Measurements from ENCODE around the gene AMPH. TPM values are rescaled to one million over a fixed set of nuclear protein-coding genes. Genes with fewer than 3 reads are reported as not detected.

AMPH gene
- total RNA-seq, 4 donors from 2014 or later, result 3.5 to 37.0 (median 10.9) TPM

DNA sequence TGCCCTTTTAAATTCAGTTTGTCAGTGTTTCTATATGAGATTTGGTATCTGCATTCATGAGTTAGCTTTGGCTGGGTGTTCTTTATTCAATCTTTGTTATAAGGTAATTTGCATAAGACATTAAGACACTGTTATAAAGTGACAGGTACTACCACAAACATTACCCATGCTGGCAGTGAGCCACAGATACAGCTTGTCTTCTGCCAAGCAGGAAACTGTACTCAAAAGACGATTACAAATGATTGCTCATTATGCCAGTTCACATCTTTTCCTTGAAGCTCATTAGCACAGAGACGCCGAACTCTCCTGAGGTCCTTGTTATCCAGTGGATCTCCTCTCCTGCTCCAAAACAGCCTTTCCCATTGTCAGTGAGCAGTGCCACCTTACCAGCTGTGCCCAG is 30.4 kb downstream of the AMPH start:
- no peaks in the 10 kb centered on the region for H3K27me3 ChIP-seq
- TF ChIP-seq, protein P1, sequence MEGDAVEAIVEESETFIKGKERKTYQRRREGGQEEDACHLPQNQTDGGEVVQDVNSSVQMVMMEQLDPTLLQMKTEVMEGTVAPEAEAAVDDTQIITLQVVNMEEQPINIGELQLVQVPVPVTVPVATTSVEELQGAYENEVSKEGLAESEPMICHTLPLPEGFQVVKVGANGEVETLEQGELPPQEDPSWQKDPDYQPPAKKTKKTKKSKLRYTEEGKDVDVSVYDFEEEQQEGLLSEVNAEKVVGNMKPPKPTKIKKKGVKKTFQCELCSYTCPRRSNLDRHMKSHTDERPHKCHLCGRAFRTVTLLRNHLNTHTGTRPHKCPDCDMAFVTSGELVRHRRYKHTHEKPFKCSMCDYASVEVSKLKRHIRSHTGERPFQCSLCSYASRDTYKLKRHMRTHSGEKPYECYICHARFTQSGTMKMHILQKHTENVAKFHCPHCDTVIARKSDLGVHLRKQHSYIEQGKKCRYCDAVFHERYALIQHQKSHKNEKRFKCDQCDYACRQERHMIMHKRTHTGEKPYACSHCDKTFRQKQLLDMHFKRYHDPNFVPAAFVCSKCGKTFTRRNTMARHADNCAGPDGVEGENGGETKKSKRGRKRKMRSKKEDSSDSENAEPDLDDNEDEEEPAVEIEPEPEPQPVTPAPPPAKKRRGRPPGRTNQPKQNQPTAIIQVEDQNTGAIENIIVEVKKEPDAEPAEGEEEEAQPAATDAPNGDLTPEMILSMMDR (IDR thresholded peaks at IDR 0.05), result no peak
- no peak overlapping the region for H3K27ac ChIP-seq
- DNase-seq (ENCODE audit: low spot score in 2 of 2), result no peak
- no peaks in the 10 kb centered on the region for H3K9me3 ChIP-seq
- H3K36me3 ChIP-seq, result no peaks in the 10 kb centered on the region
- 90 to 92% methylated on average over 3 of the region's 3 CpGs for WGBS, 2 donors
- H3K4me3 ChIP-seq, result no peak overlapping the region
- no peaks in the 10 kb centered on the region for H3K4me1 ChIP-seq

DNA sequence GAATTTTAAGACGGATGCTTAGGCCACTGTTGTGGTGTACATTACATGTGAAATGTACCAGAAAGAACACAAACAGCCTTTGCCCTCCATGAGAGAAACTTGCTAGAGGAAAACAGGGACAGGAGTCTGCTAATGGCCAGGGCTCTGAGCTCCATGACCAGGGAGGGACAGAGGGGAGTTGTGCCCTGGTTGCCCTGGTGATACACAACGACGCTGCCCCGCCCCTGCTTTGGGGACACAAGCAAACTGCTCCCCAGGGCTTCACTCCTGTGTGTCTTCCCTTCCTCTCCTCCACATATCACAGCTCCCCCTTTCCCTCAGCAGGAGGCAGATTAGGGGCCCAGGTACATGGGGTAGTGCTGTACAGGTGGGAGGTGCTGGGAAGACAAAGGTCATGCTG is 36.2 kb downstream of the AMPH start:
- H3K27ac ChIP-seq, result no peak overlapping the region
- no peak for DNase-seq (ENCODE audit: low spot score in 2 of 2)
- no peaks in the 10 kb centered on the region for H3K36me3 ChIP-seq
- H3K4me3 ChIP-seq, result no peak overlapping the region
- TF ChIP-seq POLR2A (IDR thresholded peaks at IDR 0.05), result no peak
- TF ChIP-seq, protein P1 (IDR thresholded peaks at IDR 0.05), result no peak
- TF ChIP-seq EP300 (IDR thresholded peaks at IDR 0.05), result no peak
- no peaks in the 10 kb centered on the region for H3K9me3 ChIP-seq
- 60 to 65% methylated on average over 4 of the region's 4 CpGs for WGBS, 2 donors
- H3K27me3 ChIP-seq, result no peaks in the 10 kb centered on the region
- no peaks in the 10 kb centered on the region for H3K4me1 ChIP-seq

DNA sequence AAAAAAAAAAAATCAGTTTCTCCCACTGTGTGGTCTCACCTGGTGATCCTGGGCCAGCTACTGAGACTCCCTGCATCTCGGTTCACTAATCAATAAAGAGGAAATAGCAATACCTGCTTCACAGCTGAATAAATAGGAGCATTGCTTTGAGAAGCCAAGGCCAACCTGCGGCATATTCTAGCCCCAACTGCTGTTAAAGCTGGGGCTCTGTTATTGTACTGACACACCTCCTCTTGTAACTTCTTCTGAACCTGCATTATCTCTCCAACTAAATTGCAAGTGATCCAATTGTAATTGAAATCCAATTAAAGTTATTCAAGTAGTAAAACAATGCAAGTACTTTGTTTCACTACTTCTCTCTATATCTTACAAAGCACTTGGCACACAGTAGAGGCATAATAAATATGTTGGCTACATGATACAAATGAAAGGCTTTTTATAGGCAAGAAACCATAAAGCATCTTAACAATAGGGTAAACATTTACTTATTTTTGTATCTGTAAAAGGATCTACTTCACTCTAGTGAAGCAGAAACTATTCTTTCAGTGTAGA is 38.4 kb downstream of the AMPH start:
- no peaks in the 10 kb centered on the region for H3K4me1 ChIP-seq
- no peaks in the 10 kb centered on the region for H3K27me3 ChIP-seq
- TF ChIP-seq, protein P1 (IDR thresholded peaks at IDR 0.05), result no peak
- no peak for TF ChIP-seq EP300 (IDR thresholded peaks at IDR 0.05)
- no peak for TF ChIP-seq POLR2A (IDR thresholded peaks at IDR 0.05)
- H3K9me3 ChIP-seq, result no peaks in the 10 kb centered on the region
- no peaks in the 10 kb centered on the region for H3K36me3 ChIP-seq
- DNase-seq (ENCODE audit: low spot score in 2 of 2), result no peak
- H3K4me3 ChIP-seq, result no peak overlapping the region
- WGBS, 2 donors, result 38 to 45% methylated on average over 2 of the region's 2 CpGs
- H3K27ac ChIP-seq, result no peak overlapping the region

DNA sequence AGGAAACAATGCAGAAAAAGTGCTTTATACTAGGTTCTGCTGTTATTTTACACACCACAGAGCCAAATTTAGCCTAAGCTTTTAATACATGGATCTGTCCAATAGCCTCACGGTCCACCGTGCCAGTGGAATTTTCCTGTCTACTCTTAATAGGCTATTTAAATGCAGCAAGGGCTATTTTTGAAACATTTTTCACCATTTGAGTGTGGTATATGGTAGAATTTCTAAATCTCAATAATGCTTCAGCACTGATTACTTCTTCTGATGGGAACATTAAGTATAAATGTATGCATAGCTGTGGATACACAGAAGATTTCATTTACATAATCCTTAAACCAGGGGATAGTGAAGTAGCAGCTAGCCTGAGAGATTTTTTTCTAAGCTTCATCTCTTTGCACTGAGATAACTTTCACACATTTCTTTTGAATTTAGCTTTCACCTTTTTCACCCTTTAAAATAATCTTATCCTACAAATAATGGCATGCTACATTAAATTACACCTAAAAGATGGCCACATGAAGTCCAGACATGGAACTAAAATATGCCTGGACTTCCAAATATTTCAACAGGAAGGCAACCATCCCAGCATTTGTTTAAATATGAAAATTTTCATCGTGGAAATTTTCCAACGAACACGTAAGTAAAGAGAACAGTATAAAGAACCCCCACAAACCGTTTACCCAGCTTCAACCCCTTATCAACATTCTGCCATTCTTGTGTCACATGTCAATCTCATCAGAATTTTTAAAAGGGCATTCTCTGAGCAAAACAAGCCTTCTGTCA is 45.4 kb downstream of the AMPH start:
- Histone ChIP-seq H3K36me3 (no peaks in the 10 kb centered on the region), H3K27ac (no peak overlapping the region), H3K4me3 (no peak overlapping the region), H3K4me1 (no peaks in the 10 kb centered on the region), H3K27me3 (no peaks in the 10 kb centered on the region), H3K9me3 (no peaks in the 10 kb centered on the region)
- 43 to 50% methylated on average over 6 of the region's 6 CpGs for WGBS, 2 donors
- TF ChIP-seq POLR2A (IDR thresholded peaks at IDR 0.05) (no peak), EP300 (IDR thresholded peaks at IDR 0.05) (no peak)
- TF ChIP-seq, protein P1 (IDR thresholded peaks at IDR 0.05), result no peak
- no peak for DNase-seq (ENCODE audit: low spot score in 2 of 2)

GRCh38 chr7:38584443-38585210 is 46.5 kb downstream of the AMPH start:
- H3K4me3 ChIP-seq, result no peak overlapping the region
- no peaks in the 10 kb centered on the region for H3K9me3 ChIP-seq
- DNase-seq (ENCODE audit: low spot score in 2 of 2), result no peak
- H3K36me3 ChIP-seq, result no peaks in the 10 kb centered on the region
- no peaks in the 10 kb centered on the region for H3K27me3 ChIP-seq
- TF ChIP-seq POLR2A (IDR thresholded peaks at IDR 0.05) (no peak), EP300 (IDR thresholded peaks at IDR 0.05) (no peak)
- TF ChIP-seq, protein P1 (IDR thresholded peaks at IDR 0.05), result no peak
- no peak overlapping the region for H3K27ac ChIP-seq
- H3K4me1 ChIP-seq, result no peaks in the 10 kb centered on the region
- WGBS, 2 donors, result 59 to 63% methylated on average over 11 of the region's 11 CpGs

All from tibial nerve (tissue), 4 donors.